Mucosa of descending colon (tissue), 3 donors: ENCODE data around the gene EIF4G3. TPM values are rescaled to one million over a fixed set of nuclear protein-coding genes. Genes with fewer than 3 reads are reported as not detected.

Experiments used
- ATAC-seq: fragments of 200-7000 bp; cut with Tn5 transposase; one replicate; pipeline ENCODE4 v1.9.1; 2020; ENCODE audit warnings: mild to moderate bottlenecking, moderate library complexity
- DNase-seq, 3 donors: peaks; one replicate each; pipeline ENCODE4 v3.0.0-alpha.2; 2020
- H3K36me3 ChIP-seq: fragments of 200-600 bp; one replicate; pipeline ENCODE4 v1.8.0; 2021; ENCODE audit warnings: low read depth, mild to moderate bottlenecking
- H3K4me1 ChIP-seq: fragments of 200-600 bp; one replicate; pipeline ENCODE4 v1.8.0; 2021; ENCODE audit warnings: low read depth, mild to moderate bottlenecking
- H3K4me3 ChIP-seq: fragments of 200-600 bp; one replicate; pipeline ENCODE4 v1.8.0; 2021; ENCODE audit warnings: mild to moderate bottlenecking
- H3K9me3 ChIP-seq: fragments of 200-600 bp; one replicate; pipeline ENCODE4 v1.8.0; 2021; ENCODE audit warnings: mild to moderate bottlenecking
- CTCF ChIP-seq: fragments of 200-600 bp; IDR thresholded peaks from one replicate; pipeline ENCODE4 v1.8.0; 2022; ENCODE audit warnings: antibody characterized with exemption, mild to moderate bottlenecking
- intact Hi-C, 2 donors: fragments of 100-400 bp; cut with DNase I in 1 of 2; cut with micrococcal nuclease in 1 of 2; formaldehyde crosslinking; loops; one replicate each; pipeline versions ENCODE4 v1.11.0 to v1.11.1; 2022; cut with DNase I, micrococcal nuclease
- total RNA-seq, 3 donors: library from RNA; stranded (reverse); fragmentation: NEBNext Ultra II Directional in 2 of 3; extraction: Animal tissue kit (Norgen Biotek cat#: 25700) in 2 of 3; gene quantifications; one replicate each; pipeline versions ENCODE4 v1.2.1 to v1.2.4, GENCODE V29; 2021 to 2023
- donor health status: DM: no; HTN: no; CAD: no; lungs with moderate emphysema.
- donor health status: DM: no; HTN: no; CAD: no.
- donor health status: DM: no; HTN: yes; CAD: no.

The EIF4G3 gene
- total RNA-seq, 3 donors from 2014 or later = 59.5 to 106 (median 90.8) TPM

GRCh38 chr1:21052034-21052433 lies 124.7 kb downstream of the EIF4G3 start:
- DNase-seq (no peak), ATAC-seq (no peak)
- no peak for TF ChIP-seq CTCF
- no peak overlapping the region for H3K4me3 ChIP-seq
- intact Hi-C loops = no loop called here
- H3K4me1 ChIP-seq = no peaks in the 10 kb centered on the region
- no peaks in the 10 kb centered on the region for H3K9me3 ChIP-seq
- H3K36me3 ChIP-seq = no peaks in the 10 kb centered on the region

GRCh38 chr1:21051177-21051825 lies 125.4 kb downstream of the EIF4G3 start:
- DNase-seq (no peak), ATAC-seq (no peak)
- Histone ChIP-seq H3K36me3 (no peaks in the 10 kb centered on the region), H3K4me3 (no peak overlapping the region), H3K9me3 (no peaks in the 10 kb centered on the region), H3K4me1 (no peaks in the 10 kb centered on the region)
- TF ChIP-seq CTCF = no peak
- intact Hi-C loops = no loop called here

- Histone ChIP-seq H3K36me3 (no peaks in the 10 kb centered on the region), H3K4me3 (no peak overlapping the region), H3K4me1 (no peaks in the 10 kb centered on the region), H3K9me3 (no peaks in the 10 kb centered on the region)
- no peak for TF ChIP-seq CTCF
- peak; percentile 64 for ATAC-seq
- intact Hi-C loops = no loop called here
- DNase-seq = no peak
Observed at GRCh38 chr1:21050031-21050430, 126.7 kb downstream of the EIF4G3 start.

- no peak for DNase-seq
- no peak for TF ChIP-seq CTCF
- intact Hi-C loops = no loop called here
- peak; percentile 46 for ATAC-seq
- Histone ChIP-seq H3K4me1 (no peaks in the 10 kb centered on the region), H3K4me3 (no peak overlapping the region), H3K9me3 (no peaks in the 10 kb centered on the region), H3K36me3 (no peaks in the 10 kb centered on the region)
Observed at GRCh38 chr1:21048462-21048861, 128.2 kb downstream of the EIF4G3 start.

GRCh38 chr1:21046132-21046531 lies 130.6 kb downstream of the EIF4G3 start:
- no peaks in the 10 kb centered on the region for H3K36me3 ChIP-seq
- H3K9me3 ChIP-seq = no peaks in the 10 kb centered on the region
- no peak for DNase-seq
- peak; percentile 36 for ATAC-seq
- H3K4me3 ChIP-seq = no peak overlapping the region
- intact Hi-C loops = no loop called here
- no peak for TF ChIP-seq CTCF
- H3K4me1 ChIP-seq = no peaks in the 10 kb centered on the region

- H3K36me3 ChIP-seq = no peaks in the 10 kb centered on the region
- intact Hi-C loops = no loop called here
- ATAC-seq = no peak
- no peaks in the 10 kb centered on the region for H3K9me3 ChIP-seq
- DNase-seq = no peak
- no peak for TF ChIP-seq CTCF
- no peak overlapping the region for H3K4me3 ChIP-seq
- no peaks in the 10 kb centered on the region for H3K4me1 ChIP-seq
Observed at GRCh38 chr1:21045351-21045750, 131.3 kb downstream of the EIF4G3 start.
